OCI-LY7 (cell line): ENCODE results near the gene KCMF1. TPM values are rescaled to one million over a fixed set of nuclear protein-coding genes. Genes with fewer than 3 reads are reported as not detected.

Source experiments
- BruUV-seq: library from RNA; stranded (reverse); fragments of 400-500 nt; replicated peaks from 2 replicates; lab custom pipeline; 2021; lab: Mats Ljungman, UMichigan
- CTCF ChIA-PET: fragments of 300-600 bp; sonication (Branson Sonifier 250); formaldehyde crosslinking; loops from one replicate; lab custom pipeline; 2022; ENCODE audit warnings: antibody characterized with exemption; ENCODE audit not compliant: unreplicated experiment; lab: Charles Lee
- POLR2A ChIA-PET: fragments of 300-600 bp; sonication (Branson Sonifier 250); formaldehyde crosslinking; loops from one replicate; lab custom pipeline; 2022; ENCODE audit warnings: antibody characterized with exemption; lab: Charles Lee
- DNase-seq: peaks from one replicate; pipeline ENCODE4 v3.0.0-alpha.2; 2015; ENCODE audit warnings: low spot score
- H2AFZ ChIP-seq: fragments of 200-600 bp; sonication (generic), shearing (Covaris generic); 2 replicates; pipeline ENCODE4 v1.6.1; 2014; ENCODE audit warnings: mild to moderate bottlenecking, antibody characterized with exemption, low read length, moderate library complexity
- H3K27ac ChIP-seq: fragments of 200-600 bp; sonication (generic); 2 replicates; pipeline ENCODE4 v1.5.1; 2014; ENCODE audit warnings: mixed run types, low read depth, mild to moderate bottlenecking, moderate library complexity, low read length, inconsistent platforms; ENCODE audit not compliant: poor library complexity, severe bottlenecking
- H3K36me3 ChIP-seq: fragments of 200-600 bp; sonication (generic); 2 replicates; pipeline ENCODE4 v1.6.1; 2014; ENCODE audit warnings: mild to moderate bottlenecking, antibody characterized with exemption, low read length, moderate library complexity, mixed read lengths; ENCODE audit not compliant: insufficient read depth
- H3K4me1 ChIP-seq: fragments of 200-600 bp; sonication (generic); 2 replicates; pipeline ENCODE4 v1.5.1; 2014; ENCODE audit warnings: mild to moderate bottlenecking, low read length; ENCODE audit not compliant: insufficient read depth, poor library complexity, severe bottlenecking
- H3K4me2 ChIP-seq: fragments of 200-600 bp; sonication (generic); 2 replicates; pipeline ENCODE4 v1.6.1; 2014; ENCODE audit warnings: mild to moderate bottlenecking, low read length
- H3K4me3 ChIP-seq: fragments of 200-600 bp; sonication (generic); 2 replicates; pipeline ENCODE4 v1.5.1; 2014; ENCODE audit warnings: mild to moderate bottlenecking, low read depth, low read length; ENCODE audit not compliant: poor library complexity, severe bottlenecking
- H3K79me2 ChIP-seq: fragments of 200-600 bp; sonication (generic); 2 replicates; pipeline ENCODE4 v1.6.1; 2016; ENCODE audit warnings: low read depth, mild to moderate bottlenecking, low read length, moderate library complexity, mixed read lengths; ENCODE audit not compliant: insufficient read depth
- H3K9me2 ChIP-seq: fragments of 200-600 bp; sonication (generic); 2 replicates; pipeline ENCODE4 v1.6.1; 2016; ENCODE audit warnings: mild to moderate bottlenecking, low read length, mixed read lengths; ENCODE audit not compliant: insufficient read depth
- H3K9me3 ChIP-seq: fragments of 200-600 bp; sonication (generic); 2 replicates; pipeline ENCODE4 v1.6.1; 2014; ENCODE audit warnings: mild to moderate bottlenecking, mixed run types, low read length, mixed read lengths
- H4K20me1 ChIP-seq: fragments of 200-600 bp; sonication (generic); 2 replicates; pipeline ENCODE4 v1.6.1; 2014; ENCODE audit warnings: mild to moderate bottlenecking, antibody characterized with exemption, low read length, moderate library complexity, mixed read lengths; ENCODE audit not compliant: insufficient read depth
- EZH2phosphoT487 ChIP-seq: fragments of 200-600 bp; sonication (generic); IDR thresholded peaks from 2 replicates; pipeline ENCODE4 v1.6.1; 2018; ENCODE audit warnings: low read depth, borderline replicate concordance, mild to moderate bottlenecking, mixed run types, antibody characterized with exemption, low read length, moderate library complexity, mixed read lengths
- intact Hi-C: fragments of 100-400 bp; cut with micrococcal nuclease; formaldehyde crosslinking; loops from one replicate; pipeline ENCODE4 v1.10.0; 2022; ENCODE audit not compliant: unreplicated experiment
- total RNA-seq, 2 experiments: library from RNA; depleted of rRNA in 1 of 2; stranded (reverse); fragments of >200 nt in 1 of 2; shearing (Covaris generic) in 1 of 2; gene quantifications; 2 replicates each; pipeline ENCODE4 v1.2.3, GENCODE V29; 2014 to 2022
- TF ChIP-seq, protein P1 (sequence below): fragments of 200-600 bp; sonication (generic); conservative IDR thresholded peaks from 2 replicates; pipeline ENCODE4 v1.5.1; 2014; ENCODE audit warnings: mild to moderate bottlenecking, antibody characterized with exemption, low read length, moderate library complexity, mixed read lengths

KCMF1 gene
- total RNA-seq, 2 experiments from 2014 or later, result 42.2 to 95.1 TPM

DNA sequence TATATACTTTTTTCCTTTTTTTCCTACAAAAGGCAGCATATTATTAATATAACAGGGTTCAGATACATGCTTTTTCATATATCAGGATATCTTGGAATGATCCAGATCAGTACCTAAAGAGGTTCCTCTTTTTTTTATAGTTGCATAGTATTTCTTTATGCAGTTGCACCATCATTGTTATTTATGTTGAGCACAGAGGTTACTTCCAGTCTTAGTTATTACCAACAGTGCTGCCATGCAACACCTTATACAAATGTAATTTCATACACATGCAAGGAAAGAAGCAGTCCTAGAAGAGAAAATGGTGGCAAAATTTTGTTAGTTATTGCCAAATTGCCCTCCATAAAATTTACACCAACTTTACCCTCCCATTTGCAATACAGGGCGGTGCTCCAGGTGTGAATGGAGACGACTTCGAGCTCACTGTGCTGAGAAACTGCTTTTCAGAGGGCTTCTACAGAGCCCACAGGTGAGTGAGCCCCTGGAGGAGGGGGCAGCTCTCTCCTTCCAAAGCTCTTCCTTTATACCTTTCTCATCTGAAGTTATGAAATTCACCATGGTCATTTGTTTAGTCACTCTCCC is 30.0 kb upstream of the KCMF1 start:
- no peak for DNase-seq
- BruUV-seq, result no TSS peak
- Histone ChIP-seq H4K20me1 (no peaks in the 10 kb centered on the region), H3K36me3 (0 out of 2 replicates have a peak, but pooled peaks cover 4% of the 10 kb centered on the region), H3K4me1 (peaks cover 62% of the 10 kb centered on the region), H3K4me2 (0 out of 2 replicates have a peak overlapping the region, but pooled peaks have one; percentile 4), H3K27ac (peak overlapping the region; percentile 6), H3K9me2 (no peaks in the 10 kb centered on the region), H3K79me2 (no peaks in the 10 kb centered on the region), H3K4me3 (no peak overlapping the region), H2AFZ (no peak overlapping the region), H3K9me3 (no peaks in the 10 kb centered on the region)
- intact Hi-C loops, result no loop called here
- ChIA-PET POLR2A (interaction anchor here (0.6 to 10.8 kb wide), 5 partner anchors 8 to 42 kb away, joined by 4 to 107 read pairs (median 9); partner anchors contain the start of gene KCMF1), CTCF (interaction anchor here (0.5 to 2.3 kb wide), 4 partner anchors 15 to 158 kb away, joined by 3 to 11 read pairs (median 4); no protein-coding TSS in a partner anchor)
- TF ChIP-seq, protein P1, sequence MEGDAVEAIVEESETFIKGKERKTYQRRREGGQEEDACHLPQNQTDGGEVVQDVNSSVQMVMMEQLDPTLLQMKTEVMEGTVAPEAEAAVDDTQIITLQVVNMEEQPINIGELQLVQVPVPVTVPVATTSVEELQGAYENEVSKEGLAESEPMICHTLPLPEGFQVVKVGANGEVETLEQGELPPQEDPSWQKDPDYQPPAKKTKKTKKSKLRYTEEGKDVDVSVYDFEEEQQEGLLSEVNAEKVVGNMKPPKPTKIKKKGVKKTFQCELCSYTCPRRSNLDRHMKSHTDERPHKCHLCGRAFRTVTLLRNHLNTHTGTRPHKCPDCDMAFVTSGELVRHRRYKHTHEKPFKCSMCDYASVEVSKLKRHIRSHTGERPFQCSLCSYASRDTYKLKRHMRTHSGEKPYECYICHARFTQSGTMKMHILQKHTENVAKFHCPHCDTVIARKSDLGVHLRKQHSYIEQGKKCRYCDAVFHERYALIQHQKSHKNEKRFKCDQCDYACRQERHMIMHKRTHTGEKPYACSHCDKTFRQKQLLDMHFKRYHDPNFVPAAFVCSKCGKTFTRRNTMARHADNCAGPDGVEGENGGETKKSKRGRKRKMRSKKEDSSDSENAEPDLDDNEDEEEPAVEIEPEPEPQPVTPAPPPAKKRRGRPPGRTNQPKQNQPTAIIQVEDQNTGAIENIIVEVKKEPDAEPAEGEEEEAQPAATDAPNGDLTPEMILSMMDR, result no peak
- TF ChIP-seq EZH2phosphoT487, result no peak

DNA sequence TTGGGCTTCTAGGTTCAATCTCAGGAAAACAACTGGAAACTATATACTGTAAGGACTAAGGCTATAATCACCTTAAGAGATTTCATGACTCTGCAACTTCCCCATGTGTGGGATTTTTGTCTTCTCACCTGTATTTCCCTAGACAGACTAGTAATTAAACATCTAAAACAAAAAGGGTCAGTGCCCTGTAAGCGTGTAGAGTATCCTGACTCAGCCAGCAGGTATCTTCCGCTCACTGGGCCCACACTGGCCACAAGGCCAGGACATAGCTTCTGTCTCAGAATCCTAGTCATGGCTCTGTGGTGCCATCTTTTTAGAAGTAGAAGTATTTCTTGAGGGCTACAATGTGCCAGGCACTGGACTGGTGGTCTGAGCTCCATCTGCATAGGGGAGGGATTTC is 28.8 kb upstream of the KCMF1 start:
- no peaks in the 10 kb centered on the region for H3K9me2 ChIP-seq
- H3K9me3 ChIP-seq, result no peaks in the 10 kb centered on the region
- no peak overlapping the region; the same call in 1 of the 2 replicates for H2AFZ ChIP-seq
- peak overlapping the region; percentile 49 for H3K4me2 ChIP-seq
- CTCF ChIA-PET, result no interaction called here
- no peak overlapping the region for H3K4me3 ChIP-seq
- H4K20me1 ChIP-seq, result no peaks in the 10 kb centered on the region
- DNase-seq, result no peak
- POLR2A ChIA-PET, result interaction anchor here (1.1 to 10.8 kb wide), 4 partner anchors 9 to 28 kb away, joined by 4 to 107 read pairs (median 5); partner anchors contain the start of gene KCMF1
- H3K36me3 ChIP-seq, result 0 out of 2 replicates have a peak, but pooled peaks cover 4% of the 10 kb centered on the region
- peak overlapping the region; percentile 56 for H3K27ac ChIP-seq
- intact Hi-C loops, result no loop called here
- peaks cover 74% of the 10 kb centered on the region for H3K4me1 ChIP-seq
- TF ChIP-seq EZH2phosphoT487, result no peak
- TF ChIP-seq, protein P1, result no peak
- H3K79me2 ChIP-seq, result no peaks in the 10 kb centered on the region
- BruUV-seq, result no TSS peak

DNA sequence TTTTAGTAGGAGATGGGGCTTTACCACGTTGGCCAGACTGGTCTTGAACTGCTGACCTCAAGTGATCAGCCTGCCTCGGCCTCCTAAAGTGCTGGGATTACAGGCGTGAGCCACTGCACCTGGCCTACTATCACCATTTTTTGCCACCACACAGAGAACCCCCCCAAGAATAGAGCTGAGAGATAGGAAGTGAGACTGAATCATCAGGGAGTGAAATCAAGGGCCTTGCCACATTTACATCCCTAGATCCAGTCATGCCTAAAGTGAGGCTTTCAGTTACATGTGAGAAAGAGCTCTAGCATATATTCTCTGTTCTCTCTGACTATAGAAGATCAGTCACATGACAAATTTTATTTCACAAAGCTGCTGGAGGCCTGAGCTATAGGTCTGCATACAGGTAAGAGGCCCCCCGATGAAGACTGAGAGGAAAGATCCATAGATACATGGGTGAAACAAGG is 28.0 kb upstream of the KCMF1 start:
- intact Hi-C loops, result no loop called here
- Histone ChIP-seq H3K36me3 (0 out of 2 replicates have a peak, but pooled peaks cover 4% of the 10 kb centered on the region), H3K4me1 (peaks cover 75% of the 10 kb centered on the region), H4K20me1 (no peaks in the 10 kb centered on the region), H3K27ac (peak overlapping the region; percentile 56), H3K9me3 (no peaks in the 10 kb centered on the region), H3K9me2 (no peaks in the 10 kb centered on the region), H2AFZ (peak overlapping the region; percentile 3; the same call in 1 of the 2 replicates), H3K4me2 (peak overlapping the region; percentile 49), H3K4me3 (no peak overlapping the region), H3K79me2 (no peaks in the 10 kb centered on the region)
- DNase-seq, result peak; percentile 49
- POLR2A ChIA-PET, result interaction anchor here (0.6 to 10.8 kb wide), 8 partner anchors 10 to 384 kb away, joined by 3 to 107 read pairs (median 4); partner anchors contain the start of gene KCMF1
- CTCF ChIA-PET, result no interaction called here
- BruUV-seq, result no TSS peak
- no peak for TF ChIP-seq EZH2phosphoT487
- TF ChIP-seq, protein P1, result no peak
